Endodermal cell (in vitro differentiated cells): Measurements from ENCODE around the gene PIAS1. TPM values are rescaled to one million over a fixed set of nuclear protein-coding genes. Genes with fewer than 3 reads are reported as not detected.

Source experiments
- DNase-seq: peaks from one replicate; pipeline ENCODE4 v3.0.0-alpha.2; 2017
- H3K27ac ChIP-seq: 2 replicates; pipeline ENCODE4 v1.5.1; 2013; ENCODE audit warnings: mild to moderate bottlenecking, low read depth, low read length, moderate library complexity
- H3K27me3 ChIP-seq: 2 replicates; pipeline ENCODE4 v1.6.1; 2013; ENCODE audit warnings: mild to moderate bottlenecking, low read length, moderate library complexity; ENCODE audit not compliant: insufficient read depth, control insufficient read depth, poor library complexity, severe bottlenecking
- H3K36me3 ChIP-seq: 2 replicates; pipeline ENCODE4 v1.7.0; 2013; ENCODE audit warnings: mild to moderate bottlenecking, low read length, moderate library complexity; ENCODE audit not compliant: control insufficient read depth, insufficient read depth
- H3K4me1 ChIP-seq: one replicate; pipeline ENCODE4 v1.7.0; 2013; ENCODE audit warnings: low read length; ENCODE audit not compliant: control insufficient read depth, insufficient read depth
- H3K4me3 ChIP-seq: 2 replicates; pipeline ENCODE4 v1.5.1; 2013; ENCODE audit warnings: mild to moderate bottlenecking, low read length, moderate library complexity
- H3K9ac ChIP-seq: 2 replicates; pipeline ENCODE4 v1.6.1; 2013; ENCODE audit warnings: mild to moderate bottlenecking, low read length, moderate library complexity; ENCODE audit not compliant: poor library complexity, severe bottlenecking; ENCODE audit errors: extremely low read depth
- H3K9me3 ChIP-seq: 2 replicates; pipeline ENCODE4 v1.6.1; 2013; ENCODE audit warnings: mild to moderate bottlenecking, low read length, moderate library complexity; ENCODE audit not compliant: control insufficient read depth
- H3K27ac Mint-ChIP-seq: 2 replicates; pipeline ENCODE4 v1.8.0; 2020; ENCODE audit warnings: mixed read lengths
- H3K27me3 Mint-ChIP-seq: 2 replicates; pipeline ENCODE4 v1.8.0; 2021; ENCODE audit warnings: mild to moderate bottlenecking, mixed read lengths; ENCODE audit not compliant: insufficient read depth
- H3K36me3 Mint-ChIP-seq: 2 replicates; pipeline ENCODE4 v1.8.0; 2020; ENCODE audit warnings: low read depth, mixed read lengths
- H3K4me1 Mint-ChIP-seq: 2 replicates; pipeline ENCODE4 v1.8.0; 2020; ENCODE audit warnings: mixed read lengths
- H3K4me3 Mint-ChIP-seq: 2 replicates; pipeline ENCODE4 v1.8.0; 2020; ENCODE audit warnings: mild to moderate bottlenecking, moderate library complexity, mixed read lengths
- H3K9me3 Mint-ChIP-seq: 2 replicates; pipeline ENCODE4 v1.8.0; 2020; ENCODE audit warnings: mild to moderate bottlenecking, mixed read lengths
- WGBS, 2 experiments: methylation state at CpG; one replicate each; pipeline versions ENCODE4 v1.1.5 to v1.1.7; 2013; ENCODE audit warnings: missing lambda C conversion rate in 2 of 2, mixed read lengths in 1 of 2; ENCODE audit not compliant: insufficient coverage in 1 of 2, insufficient read length in 1 of 2; 5-methylcytosine and 5-hydroxymethylcytosine counted together
- total RNA-seq, 2 donors: library from RNA; stranded (reverse); fragmentation: NEBNext Ultra II Directional in 1 of 2; extraction: Animal tissue kit (Norgen Biotek cat#: 25700) in 1 of 2; gene quantifications; 2 replicates in 1 of 2; 3 replicates in 1 of 2; pipeline ENCODE4 v1.2.1, GENCODE V29; 2021
- TF ChIP-seq, protein P1 (sequence below): fragments of 200-600 bp; sonication (generic); conservative IDR thresholded peaks from 2 replicates; pipeline ENCODE4 v1.5.0; 2021; ENCODE audit warnings: antibody characterized with exemption, mild to moderate bottlenecking

Gene PIAS1
- total RNA-seq, 2 donors from 2014 or later, result 38.0 to 40.1 TPM

DNA sequence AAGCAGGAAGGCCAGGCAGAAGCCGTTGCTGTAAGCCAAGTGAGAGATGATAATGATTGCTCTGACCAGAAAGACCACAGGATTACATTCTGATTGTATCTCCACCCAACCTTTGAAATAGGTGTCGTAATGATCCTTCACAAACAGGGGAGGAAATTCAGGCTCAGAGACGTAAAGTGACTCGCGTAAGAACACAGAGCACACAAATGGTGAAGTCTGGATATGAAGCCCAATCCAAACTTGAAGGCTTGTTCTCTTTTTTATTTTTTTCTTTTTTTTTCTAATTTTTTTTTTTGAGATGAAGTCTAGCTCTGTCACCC is 25.3 kb upstream of the PIAS1 start:
- peaks cover 23% of the 10 kb centered on the region for H3K9me3 Mint-ChIP-seq
- Histone ChIP-seq H3K4me1 (no peaks in the 10 kb centered on the region), H3K27me3 (no peaks in the 10 kb centered on the region), H3K4me3 (no peak overlapping the region), H3K9ac (no peak overlapping the region), H3K36me3 (no peaks in the 10 kb centered on the region), H3K27ac (no peak overlapping the region), H3K9me3 (peaks cover 32% of the 10 kb centered on the region)
- TF ChIP-seq, protein P1, sequence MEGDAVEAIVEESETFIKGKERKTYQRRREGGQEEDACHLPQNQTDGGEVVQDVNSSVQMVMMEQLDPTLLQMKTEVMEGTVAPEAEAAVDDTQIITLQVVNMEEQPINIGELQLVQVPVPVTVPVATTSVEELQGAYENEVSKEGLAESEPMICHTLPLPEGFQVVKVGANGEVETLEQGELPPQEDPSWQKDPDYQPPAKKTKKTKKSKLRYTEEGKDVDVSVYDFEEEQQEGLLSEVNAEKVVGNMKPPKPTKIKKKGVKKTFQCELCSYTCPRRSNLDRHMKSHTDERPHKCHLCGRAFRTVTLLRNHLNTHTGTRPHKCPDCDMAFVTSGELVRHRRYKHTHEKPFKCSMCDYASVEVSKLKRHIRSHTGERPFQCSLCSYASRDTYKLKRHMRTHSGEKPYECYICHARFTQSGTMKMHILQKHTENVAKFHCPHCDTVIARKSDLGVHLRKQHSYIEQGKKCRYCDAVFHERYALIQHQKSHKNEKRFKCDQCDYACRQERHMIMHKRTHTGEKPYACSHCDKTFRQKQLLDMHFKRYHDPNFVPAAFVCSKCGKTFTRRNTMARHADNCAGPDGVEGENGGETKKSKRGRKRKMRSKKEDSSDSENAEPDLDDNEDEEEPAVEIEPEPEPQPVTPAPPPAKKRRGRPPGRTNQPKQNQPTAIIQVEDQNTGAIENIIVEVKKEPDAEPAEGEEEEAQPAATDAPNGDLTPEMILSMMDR, result no peak
- no peak overlapping the region for H3K4me3 Mint-ChIP-seq
- H3K27me3 Mint-ChIP-seq, result peaks cover 10% of the 10 kb centered on the region
- peaks cover 4% of the 10 kb centered on the region for H3K4me1 Mint-ChIP-seq
- H3K27ac Mint-ChIP-seq, result no peak overlapping the region
- 91 to 98% methylated on average over 5 of the region's 5 CpGs for WGBS, 2 experiments
- H3K36me3 Mint-ChIP-seq, result no peaks in the 10 kb centered on the region
- no peak for DNase-seq

DNA sequence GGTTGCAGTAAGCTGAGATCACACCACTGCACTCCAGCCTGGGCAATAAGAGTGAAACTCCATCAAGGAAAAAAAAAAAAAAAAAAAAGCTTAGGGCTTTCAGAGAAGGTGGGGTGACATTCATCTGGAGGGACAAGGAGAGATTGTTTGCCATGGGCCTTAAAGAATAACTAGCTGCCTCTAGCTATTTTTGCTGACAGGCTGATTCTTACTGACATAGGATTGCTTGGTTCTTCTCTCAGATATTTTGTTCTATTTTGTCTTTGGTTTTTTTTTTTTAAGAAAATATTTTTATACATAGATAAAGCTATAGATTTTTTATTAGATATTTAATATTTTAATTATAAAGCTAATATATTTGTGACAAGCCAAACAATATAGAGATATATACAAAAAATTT is 24.2 kb upstream of the PIAS1 start:
- Histone ChIP-seq H3K27me3 (no peaks in the 10 kb centered on the region), H3K4me1 (no peaks in the 10 kb centered on the region), H3K36me3 (no peaks in the 10 kb centered on the region), H3K9me3 (peaks cover 32% of the 10 kb centered on the region), H3K27ac (no peak overlapping the region), H3K4me3 (no peak overlapping the region), H3K9ac (no peak overlapping the region)
- Mint-ChIP-seq H3K27ac (no peak overlapping the region), H3K36me3 (no peaks in the 10 kb centered on the region), H3K4me1 (peaks cover 4% of the 10 kb centered on the region), H3K4me3 (no peak overlapping the region), H3K9me3 (peaks cover 23% of the 10 kb centered on the region), H3K27me3 (peaks cover 14% of the 10 kb centered on the region)
- DNase-seq, result no peak
- TF ChIP-seq, protein P1, result no peak

DNA sequence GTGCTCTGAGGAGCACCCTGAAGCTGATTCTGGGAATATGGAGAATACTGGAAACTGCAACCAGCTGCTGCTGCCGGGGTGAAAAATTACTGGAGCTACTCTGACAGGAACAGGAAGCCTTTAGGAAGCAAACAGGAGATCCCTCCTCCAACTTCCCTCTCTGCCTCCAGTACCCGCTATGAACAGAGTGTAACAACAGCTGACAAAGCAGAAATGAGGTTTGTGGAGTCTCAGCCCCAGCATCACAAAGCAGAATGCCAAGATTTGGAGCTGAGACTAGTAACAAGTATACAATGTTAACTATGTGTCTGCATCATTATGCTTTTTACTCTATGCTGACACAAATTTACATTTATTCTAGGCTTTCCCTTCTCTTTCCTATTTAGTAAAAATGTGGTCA is 22.7 kb upstream of the PIAS1 start:
- H3K27ac Mint-ChIP-seq, result no peak overlapping the region
- no peak overlapping the region for H3K4me3 Mint-ChIP-seq
- peaks cover 4% of the 10 kb centered on the region for H3K4me1 Mint-ChIP-seq
- H3K27me3 Mint-ChIP-seq, result peaks cover 14% of the 10 kb centered on the region
- no peak for DNase-seq
- Histone ChIP-seq H3K27ac (no peak overlapping the region), H3K36me3 (no peaks in the 10 kb centered on the region), H3K27me3 (no peaks in the 10 kb centered on the region), H3K9ac (no peak overlapping the region), H3K4me1 (no peaks in the 10 kb centered on the region), H3K4me3 (peak overlapping the region; percentile 41), H3K9me3 (peaks cover 41% of the 10 kb centered on the region)
- no peaks in the 10 kb centered on the region for H3K36me3 Mint-ChIP-seq
- TF ChIP-seq, protein P1, result no peak
- WGBS, 2 experiments, result 93 to 97% methylated on average over 2 of the region's 2 CpGs
- peaks cover 23% of the 10 kb centered on the region for H3K9me3 Mint-ChIP-seq
